A673 (cell line): ENCODE data around the gene MICAL3. TPM values are rescaled to one million over a fixed set of nuclear protein-coding genes. Genes with fewer than 3 reads are reported as not detected.

Experiments used
- BruUV-seq: library from RNA; stranded (reverse); fragments of 400-500 nt; replicated peaks from 2 replicates; lab custom pipeline; 2021; lab: Mats Ljungman, UMichigan
- CTCF ChIA-PET: fragments of 300-600 bp; sonication (Branson Sonifier 250); formaldehyde crosslinking; loops from one replicate; lab custom pipeline; 2022; ENCODE audit warnings: antibody characterized with exemption; lab: Charles Lee
- POLR2A ChIA-PET: fragments of 300-600 bp; sonication (Branson Sonifier 250); formaldehyde crosslinking; loops from one replicate; lab custom pipeline; 2022; ENCODE audit warnings: antibody characterized with exemption; ENCODE audit not compliant: low non-redundant PET; lab: Charles Lee
- DNase-seq: peaks from one replicate; pipeline ENCODE4 v3.0.0-alpha.2; 2015; ENCODE audit warnings: low spot score
- H3K27ac ChIP-seq: fragments of 200-600 bp; sonication (generic); 2 replicates; pipeline ENCODE4 v1.5.1; 2016; ENCODE audit warnings: mixed run types, low read depth, mild to moderate bottlenecking, mixed read lengths, antibody characterized with exemption, low read length; ENCODE audit not compliant: poor library complexity, severe bottlenecking
- H3K27me3 ChIP-seq: fragments of 200-600 bp; sonication (generic); replicated peaks from 2 replicates; pipeline ENCODE4 v1.6.1; 2017; ENCODE audit warnings: mixed run types, low read depth, mild to moderate bottlenecking, mixed read lengths, antibody characterized with exemption, low read length; ENCODE audit not compliant: insufficient read depth, poor library complexity
- H3K36me3 ChIP-seq: fragments of 200-600 bp; sonication (generic); 2 replicates; pipeline ENCODE4 v1.6.1; 2016; ENCODE audit warnings: mixed run types, mild to moderate bottlenecking, mixed read lengths, antibody characterized with exemption, low read length; ENCODE audit not compliant: insufficient read depth, poor library complexity, severe bottlenecking
- H3K4me1 ChIP-seq: fragments of 200-600 bp; sonication (generic); 2 replicates; pipeline ENCODE4 v1.6.1; 2017; ENCODE audit warnings: mixed run types, mild to moderate bottlenecking, mixed read lengths, antibody characterized with exemption, low read length; ENCODE audit not compliant: insufficient read depth, poor library complexity, severe bottlenecking
- H3K4me3 ChIP-seq: fragments of 200-600 bp; sonication (generic); 2 replicates; pipeline ENCODE4 v1.5.1; 2016; ENCODE audit warnings: low read depth, mixed run types, mild to moderate bottlenecking, mixed read lengths, low read length; ENCODE audit not compliant: poor library complexity, severe bottlenecking
- H3K9me3 ChIP-seq: fragments of 200-600 bp; sonication (generic); 2 replicates; pipeline ENCODE4 v1.6.1; 2016; ENCODE audit warnings: mixed run types, low read depth, mild to moderate bottlenecking, mixed read lengths, antibody characterized with exemption, low read length; ENCODE audit not compliant: poor library complexity, severe bottlenecking
- EZH2 ChIP-seq: fragments of 200-600 bp; sonication (generic); IDR thresholded peaks from 2 replicates; pipeline ENCODE4 v1.6.1; 2017; ENCODE audit warnings: borderline replicate concordance, low read depth, mild to moderate bottlenecking, mixed read lengths, antibody characterized with exemption, low read length; ENCODE audit not compliant: poor library complexity, severe bottlenecking
- intact Hi-C: fragments of 100-400 bp; cut with micrococcal nuclease; formaldehyde crosslinking; loops from one replicate; pipeline ENCODE4 v1.10.0; 2022; ENCODE audit not compliant: unreplicated experiment
- total RNA-seq: library from RNA; stranded (reverse); gene quantifications from 2 replicates; pipeline ENCODE4 v1.2.3, GENCODE V29; 2021
- TF ChIP-seq, protein P1 (sequence below): fragments of 300-800, 200-600 bp; sonication (generic); conservative IDR thresholded peaks from 2 replicates; pipeline ENCODE4 v1.5.1; 2017; ENCODE audit warnings: low read depth, mild to moderate bottlenecking, antibody characterized with exemption, low read length, moderate library complexity, mixed read lengths

The MICAL3 gene
- total RNA-seq, 1 experiment from 2014 or later: 63.6 TPM

DNA sequence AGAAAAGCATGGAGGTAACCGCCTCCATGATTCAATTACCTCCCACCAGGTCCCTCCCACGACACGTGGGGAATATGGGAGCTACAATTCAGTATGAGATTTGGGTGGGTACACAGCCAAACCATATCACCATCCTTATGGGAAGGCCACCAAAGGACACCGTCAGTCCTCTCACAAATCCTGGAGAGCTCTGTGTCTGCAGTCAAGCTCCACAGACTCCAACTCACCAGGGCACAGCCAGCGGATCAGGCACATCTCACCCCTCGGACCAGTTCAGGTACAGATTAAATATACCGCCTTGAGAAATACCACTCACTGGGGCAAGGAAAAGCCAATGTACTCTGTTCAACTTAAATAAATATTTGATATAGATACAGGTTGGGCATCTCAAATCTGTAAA, 100.3 kb downstream of the MICAL3 start:
- H3K36me3 ChIP-seq: no peaks in the 10 kb centered on the region
- no peak overlapping the region for H3K4me3 ChIP-seq
- no peaks in the 10 kb centered on the region for H3K27me3 ChIP-seq
- BruUV-seq: no TSS peak
- H3K9me3 ChIP-seq: no peaks in the 10 kb centered on the region
- ChIA-PET CTCF (no interaction called here), POLR2A (no interaction called here)
- H3K4me1 ChIP-seq: peaks cover 4% of the 10 kb centered on the region
- TF ChIP-seq, protein P1, sequence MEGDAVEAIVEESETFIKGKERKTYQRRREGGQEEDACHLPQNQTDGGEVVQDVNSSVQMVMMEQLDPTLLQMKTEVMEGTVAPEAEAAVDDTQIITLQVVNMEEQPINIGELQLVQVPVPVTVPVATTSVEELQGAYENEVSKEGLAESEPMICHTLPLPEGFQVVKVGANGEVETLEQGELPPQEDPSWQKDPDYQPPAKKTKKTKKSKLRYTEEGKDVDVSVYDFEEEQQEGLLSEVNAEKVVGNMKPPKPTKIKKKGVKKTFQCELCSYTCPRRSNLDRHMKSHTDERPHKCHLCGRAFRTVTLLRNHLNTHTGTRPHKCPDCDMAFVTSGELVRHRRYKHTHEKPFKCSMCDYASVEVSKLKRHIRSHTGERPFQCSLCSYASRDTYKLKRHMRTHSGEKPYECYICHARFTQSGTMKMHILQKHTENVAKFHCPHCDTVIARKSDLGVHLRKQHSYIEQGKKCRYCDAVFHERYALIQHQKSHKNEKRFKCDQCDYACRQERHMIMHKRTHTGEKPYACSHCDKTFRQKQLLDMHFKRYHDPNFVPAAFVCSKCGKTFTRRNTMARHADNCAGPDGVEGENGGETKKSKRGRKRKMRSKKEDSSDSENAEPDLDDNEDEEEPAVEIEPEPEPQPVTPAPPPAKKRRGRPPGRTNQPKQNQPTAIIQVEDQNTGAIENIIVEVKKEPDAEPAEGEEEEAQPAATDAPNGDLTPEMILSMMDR: no peak
- TF ChIP-seq EZH2: no peak
- intact Hi-C loops: no loop called here
- no peak for DNase-seq
- no peak overlapping the region for H3K27ac ChIP-seq

DNA sequence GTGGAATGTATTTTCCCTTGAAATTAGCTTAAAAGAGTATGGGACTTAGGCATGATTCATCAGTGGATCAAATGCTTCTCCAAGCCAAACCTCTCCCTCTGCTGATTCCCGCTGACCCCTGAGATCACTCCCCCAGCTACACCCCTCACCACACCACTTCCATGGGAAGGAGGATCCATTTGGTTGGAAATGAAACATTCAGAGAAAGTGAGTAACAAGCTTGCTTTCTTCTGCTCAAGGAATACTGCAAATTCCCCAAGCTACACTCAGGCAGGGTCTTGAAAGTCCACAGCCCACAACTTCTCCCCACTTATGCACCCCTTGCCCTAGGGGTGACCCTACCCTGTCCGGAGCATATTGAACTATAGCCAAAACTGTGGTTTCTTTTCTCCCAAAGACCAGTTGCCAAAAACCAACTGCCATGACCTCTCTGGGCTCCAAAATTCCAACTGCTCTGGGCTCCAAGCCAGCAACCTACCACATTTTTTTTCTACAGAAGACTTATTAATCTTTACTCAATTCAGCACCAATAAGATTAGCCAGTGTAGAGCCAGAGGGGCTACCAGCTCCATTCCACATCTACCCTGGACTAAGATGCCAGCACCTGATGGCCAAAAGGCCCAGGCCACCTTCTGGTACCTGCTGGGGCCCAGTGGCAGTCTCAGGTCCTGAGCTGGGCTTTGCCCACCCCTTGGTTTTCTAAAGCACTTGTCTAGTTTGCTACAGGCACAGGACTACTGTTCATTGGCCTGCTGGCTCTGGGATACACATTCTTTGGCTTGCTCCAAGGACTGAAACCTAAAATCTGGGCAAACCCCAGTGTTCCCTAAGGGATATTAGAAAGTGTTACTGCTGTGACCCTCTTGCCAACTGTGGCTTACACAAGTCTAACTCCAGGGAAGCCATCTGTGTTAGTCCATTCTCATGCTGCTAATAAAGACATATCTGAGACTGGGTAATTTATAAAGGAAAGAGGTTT, 101.1 kb downstream of the MICAL3 start:
- Histone ChIP-seq H3K36me3 (no peaks in the 10 kb centered on the region), H3K27me3 (no peaks in the 10 kb centered on the region), H3K27ac (no peak overlapping the region), H3K4me1 (peaks cover 4% of the 10 kb centered on the region), H3K4me3 (no peak overlapping the region), H3K9me3 (no peaks in the 10 kb centered on the region)
- ChIA-PET POLR2A (no interaction called here), CTCF (no interaction called here)
- no peak for DNase-seq
- BruUV-seq: no TSS peak
- no peak for TF ChIP-seq EZH2
- TF ChIP-seq, protein P1: no peak
- intact Hi-C loops: no loop called here

DNA sequence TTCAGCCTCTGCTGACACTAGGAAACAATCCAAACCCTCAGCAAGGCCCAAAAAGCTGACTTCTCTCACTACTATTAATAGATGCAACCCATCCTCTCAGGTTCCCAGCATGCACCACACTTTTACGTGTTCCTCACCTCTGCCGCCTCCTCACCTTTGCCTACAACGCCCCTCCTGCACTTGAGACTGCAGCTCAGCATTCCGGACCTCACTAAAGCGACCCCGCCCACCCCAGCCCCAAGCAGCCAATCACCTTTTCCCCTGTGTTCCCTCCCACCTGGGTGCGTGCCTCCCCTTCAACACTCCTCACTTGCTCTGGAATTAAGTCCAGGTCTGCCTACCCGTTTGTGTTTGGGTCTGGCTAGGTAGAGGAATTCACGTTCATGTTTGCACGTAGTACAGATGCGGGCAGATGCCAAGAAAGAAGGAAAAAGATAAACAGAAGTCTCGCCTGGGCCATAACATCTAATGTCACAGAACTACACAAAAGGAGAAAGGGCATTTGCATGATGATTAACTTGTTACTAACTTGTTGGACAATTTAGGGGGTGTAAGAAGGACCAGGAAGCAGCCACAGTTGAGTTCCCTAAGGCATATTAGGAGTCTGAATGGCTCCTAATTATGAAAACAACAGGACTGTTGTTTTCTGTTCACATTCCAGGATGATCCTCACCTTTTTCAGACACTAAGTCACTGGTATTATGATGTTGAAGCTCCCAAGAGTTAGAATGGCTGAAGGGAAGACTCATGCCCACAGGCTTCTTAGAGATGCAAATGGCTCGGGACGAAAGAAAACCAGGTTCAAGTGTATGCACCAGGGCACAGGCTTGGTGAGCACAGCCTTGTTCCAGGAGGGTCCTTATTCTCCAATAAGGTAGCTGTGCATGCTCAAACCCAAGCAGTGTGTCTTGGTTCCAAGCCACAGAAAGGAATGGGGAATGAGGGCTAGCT, 102.2 kb downstream of the MICAL3 start:
- no TSS peak for BruUV-seq
- no peak overlapping the region for H3K4me3 ChIP-seq
- intact Hi-C loops: no loop called here
- no peak for DNase-seq
- no peaks in the 10 kb centered on the region for H3K27me3 ChIP-seq
- peaks cover 4% of the 10 kb centered on the region for H3K4me1 ChIP-seq
- no peaks in the 10 kb centered on the region for H3K9me3 ChIP-seq
- no peaks in the 10 kb centered on the region for H3K36me3 ChIP-seq
- no peak overlapping the region for H3K27ac ChIP-seq
- POLR2A ChIA-PET: no interaction called here
- CTCF ChIA-PET: no interaction called here
- no peak for TF ChIP-seq EZH2
- TF ChIP-seq, protein P1: no peak
